ENCODE data around the gene USP21. TPM values are rescaled to one million over a fixed set of nuclear protein-coding genes. Genes with fewer than 3 reads are reported as not detected.
"Not testable (repeated sequence)": the region's sequence is repeated elsewhere in the genome, so short reads cannot be mapped to it uniquely, and the experiment has no call there.

USP21 gene
- total and polyA plus RNA-seq, 2 of the 4 experiments (the other 2 are of a cell fraction), result 6.3 to 23.8 TPM

DNA sequence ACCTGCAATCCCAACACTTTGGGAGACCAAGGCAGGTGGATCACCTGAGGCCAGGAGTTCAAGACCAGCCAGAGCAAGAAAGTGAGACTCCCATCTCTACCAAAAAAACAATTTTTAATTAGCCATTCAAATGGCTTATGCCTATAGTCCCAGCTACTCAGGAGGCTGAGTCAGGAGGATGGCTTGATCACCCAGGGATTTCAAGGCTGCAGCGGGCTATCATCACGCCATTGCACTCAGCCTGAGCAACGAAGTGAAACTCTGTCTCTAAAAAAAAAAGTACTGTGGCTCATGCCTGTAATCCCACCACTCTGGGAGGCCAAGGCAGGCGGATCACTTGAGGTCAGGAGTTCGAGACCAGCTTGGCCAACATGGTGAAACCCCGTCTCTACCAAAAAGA is 43.3 kb upstream of the USP21 start:
- DNase-seq; H3K4me3 ChIP-seq (ENCODE audit: insufficient read depth, low read depth, low read length); POLR2A ChIA-PET (ENCODE audit: unreplicated experiment); H3K23ac ChIP-seq (ENCODE audit: low read depth, low read length); ATAC-seq (ENCODE audit: low read depth); H2AK9ac ChIP-seq (replicated peaks; ENCODE audit: low read depth, low read length, poor library complexity); H3K56ac ChIP-seq (ENCODE audit: extremely low read depth, insufficient read depth, low read length); H3K27ac ChIP-seq (ENCODE audit: insufficient read depth, low read length); intact Hi-C loops (cut with micrococcal nuclease); dilution Hi-C loops (cut with HindIII; ENCODE audit: low sequenced_read_pairs, unreplicated experiment); H2BK15ac ChIP-seq (ENCODE audit: low read depth, low read length); H2AFZ ChIP-seq (replicated peaks; ENCODE audit: low read length, poor library complexity); H2BK20ac ChIP-seq (ENCODE audit: low read depth, low read length); H2BK5ac ChIP-seq (ENCODE audit: low read depth, low read length, poor library complexity, severe bottlenecking); H2BK120ac ChIP-seq (ENCODE audit: low read depth, low read length); H2AK5ac ChIP-seq (ENCODE audit: low read depth, low read length); H3K9me3 ChIP-seq (ENCODE audit: control insufficient read depth, insufficient read depth, low read length); H3K4ac ChIP-seq (ENCODE audit: low read depth, low read length); H3K4me2 ChIP-seq (ENCODE audit: low read depth, low read length); H4K8ac ChIP-seq (ENCODE audit: low read depth in 2 of 2, low read length in 2 of 2); CTCF ChIA-PET; H4K5ac ChIP-seq (ENCODE audit: low read depth, low read length); in situ Hi-C loops (cut with MboI; ENCODE audit: low sequenced_read_pairs); H3K14ac ChIP-seq (replicated peaks; ENCODE audit: low read depth, low read length); H3K9ac ChIP-seq (ENCODE audit: low read depth, low read length); H3K27me3 ChIP-seq (ENCODE audit: control insufficient read depth, insufficient read depth, low read length); H3K18ac ChIP-seq (ENCODE audit: low read depth, low read length); H4K91ac ChIP-seq (ENCODE audit: insufficient read depth, low read depth, low read length): not testable (repeated sequence)
- 88% methylated on average over 3 of the region's 6 CpGs; no CpG with 5 or more reads in 1 of the 2 experiments for WGBS, 2 experiments (ENCODE audit: extremely low coverage in 2 of 2, insufficient read length in 1 of 2)
- Histone ChIP-seq H4K20me1 (ENCODE audit: insufficient read depth, low read length) (peaks cover 46% of the 10 kb centered on the region), H3K36me3 (ENCODE audit: control insufficient read depth, insufficient read depth, low read length) (peaks cover 14% of the 10 kb centered on the region), H3K79me1 (ENCODE audit: low read depth in 1 of 2, low read length in 2 of 2) (peaks cover 28 to 89% of the 10 kb centered on the region in 2 experiments), H3K4me1 (ENCODE audit: control insufficient read depth, insufficient read depth, low read length) (peaks cover 16% of the 10 kb centered on the region), H3K9me1 (ENCODE audit: insufficient read depth, low read length) (peaks cover 30% of the 10 kb centered on the region)
- BruUV-seq (replicated peaks), result TSS peak; percentile 31

All from IMR-90 (cell line).